Inflammatory macrophage (primary cell): ENCODE measurements around the gene HAPLN2.

ENCODE experiments used
- DNase-seq, 2 donors: peaks; one replicate each; pipeline ENCODE4 v3.0.0-alpha.2; 2020 to 2022

The HAPLN2 gene

GRCh38 chr1:156646738-156647211 is 27.6 kb downstream of the HAPLN2 start:
- DNase-seq, result no peak

DNA sequence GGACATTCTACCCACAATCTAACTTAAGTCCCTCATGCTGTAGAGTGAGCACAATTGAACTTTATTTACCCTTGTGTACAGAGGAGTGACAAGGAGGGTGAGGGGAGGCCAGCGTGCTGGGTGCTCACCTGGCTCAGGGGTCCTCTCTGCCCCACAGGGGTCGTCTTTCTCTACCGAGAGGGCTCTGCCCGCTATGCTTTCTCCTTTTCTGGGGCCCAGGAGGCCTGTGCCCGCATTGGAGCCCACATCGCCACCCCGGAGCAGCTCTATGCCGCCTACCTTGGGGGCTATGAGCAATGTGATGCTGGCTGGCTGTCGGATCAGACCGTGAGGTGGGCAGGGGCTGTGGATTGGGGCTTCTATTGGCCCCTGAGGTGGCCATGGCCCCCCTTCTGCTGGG is 28.1 kb downstream of the HAPLN2 start:
- no peak for DNase-seq

- no peak for DNase-seq
Observed at GRCh38 chr1:156648496-156648895, 29.3 kb downstream of the HAPLN2 start.

GRCh38 chr1:156648951-156649350 is 29.7 kb downstream of the HAPLN2 start:
- no peak for DNase-seq

- DNase-seq, result peak; percentile 52 to 62
Observed at GRCh38 chr1:156652131-156652991, 33.1 kb downstream of the HAPLN2 start.

- no peak for DNase-seq
Observed at GRCh38 chr1:156652992-156653355, 33.8 kb downstream of the HAPLN2 start.

GRCh38 chr1:156654700-156655099 is 35.5 kb downstream of the HAPLN2 start:
- no peak for DNase-seq

- DNase-seq, result peak in 1 of 2 donors; percentile 11
Observed at GRCh38 chr1:156655151-156655903, 36.1 kb downstream of the HAPLN2 start.

DNA sequence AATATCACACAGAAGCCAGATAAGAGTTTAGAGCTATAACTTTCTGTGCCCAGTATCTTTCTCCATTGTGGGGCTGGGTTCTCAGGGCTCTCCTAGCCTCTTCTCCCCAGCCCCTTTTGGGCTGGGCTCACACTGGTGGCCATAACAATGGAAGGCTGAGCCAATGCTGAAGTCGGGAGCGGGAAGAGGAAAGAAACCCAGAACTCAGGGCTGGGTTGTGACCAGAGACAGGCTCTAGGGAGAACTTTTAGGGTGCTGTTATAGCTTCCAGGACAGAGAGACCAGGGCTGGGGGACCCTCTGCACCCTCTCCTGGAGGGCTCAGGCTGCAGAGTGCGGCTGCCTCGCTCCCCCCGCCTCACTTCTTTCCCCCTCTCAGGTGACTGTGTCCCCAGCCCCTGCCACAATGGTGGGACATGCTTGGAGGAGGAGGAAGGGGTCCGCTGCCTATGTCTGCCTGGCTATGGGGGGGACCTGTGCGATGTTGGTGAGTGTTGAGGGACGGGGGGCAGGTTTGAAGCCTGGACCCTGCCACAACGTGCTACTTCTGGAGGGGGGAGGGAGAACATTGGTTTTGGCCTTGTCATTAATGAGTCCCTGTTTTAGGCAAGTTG is 36.8 kb downstream of the HAPLN2 start:
- DNase-seq, result no peak

- peak; percentile 53 to 63 for DNase-seq
Observed at GRCh38 chr1:156656806-156657740, 37.9 kb downstream of the HAPLN2 start.

DNA sequence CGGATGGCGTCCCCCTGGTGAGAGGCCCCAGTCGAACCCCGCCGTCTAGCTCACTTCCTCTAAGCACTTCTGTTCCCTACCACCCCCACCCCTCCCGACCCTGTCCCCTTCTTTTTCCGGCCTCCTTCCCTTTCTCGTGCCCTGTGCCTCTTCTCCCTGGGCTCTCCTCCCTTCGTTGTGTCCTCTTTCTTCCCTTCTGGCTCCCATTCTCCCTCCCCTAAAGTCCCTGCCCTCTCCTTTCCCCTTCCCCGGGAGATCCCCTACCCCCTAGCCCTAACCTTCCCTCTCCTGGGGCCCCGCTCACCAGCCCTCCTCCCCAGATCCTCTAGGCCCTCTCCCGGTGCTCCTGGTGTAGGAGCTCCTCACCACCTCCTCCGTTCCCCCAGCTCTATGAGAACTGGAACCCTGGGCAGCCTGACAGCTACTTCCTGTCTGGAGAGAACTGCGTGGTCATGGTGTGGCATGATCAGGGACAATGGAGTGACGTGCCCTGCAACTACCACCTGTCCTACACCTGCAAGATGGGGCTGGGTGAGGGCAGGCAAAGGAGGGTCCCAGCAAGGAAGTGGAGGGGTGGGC is 38.6 kb downstream of the HAPLN2 start:
- DNase-seq, result peak in 1 of 2 donors; percentile 49

DNA sequence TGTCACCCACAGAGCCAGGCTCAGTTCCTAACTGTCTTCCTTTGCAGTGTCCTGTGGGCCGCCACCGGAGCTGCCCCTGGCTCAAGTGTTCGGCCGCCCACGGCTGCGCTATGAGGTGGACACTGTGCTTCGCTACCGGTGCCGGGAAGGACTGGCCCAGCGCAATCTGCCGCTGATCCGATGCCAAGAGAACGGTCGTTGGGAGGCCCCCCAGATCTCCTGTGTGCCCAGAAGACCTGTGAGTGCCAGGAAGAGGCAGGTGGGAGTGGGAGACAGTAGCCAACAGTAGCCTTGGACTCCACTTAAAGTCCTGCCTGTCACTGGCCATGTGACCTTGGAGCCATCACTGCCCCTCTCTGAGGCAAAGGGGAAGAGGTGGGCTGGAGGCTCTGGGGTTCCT is 39.3 kb downstream of the HAPLN2 start:
- DNase-seq, result peak in 1 of 2 donors; percentile 36

GRCh38 chr1:156658945-156659574 is 39.8 kb downstream of the HAPLN2 start:
- no peak for DNase-seq

GRCh38 chr1:156659661-156659987 is 40.4 kb downstream of the HAPLN2 start:
- DNase-seq, result no peak

- peak; percentile 93 to 95 for DNase-seq
Observed at GRCh38 chr1:156659988-156660751, 41.0 kb downstream of the HAPLN2 start.

GRCh38 chr1:156660752-156661112 is 41.5 kb downstream of the HAPLN2 start:
- no peak for DNase-seq

GRCh38 chr1:156662005-156662799 is 43.0 kb downstream of the HAPLN2 start:
- DNase-seq, result peak; percentile 41 to 65

- no peak for DNase-seq
Observed at GRCh38 chr1:156662800-156663055, 43.5 kb downstream of the HAPLN2 start.

GRCh38 chr1:156663178-156663577 is 44.0 kb downstream of the HAPLN2 start:
- no peak for DNase-seq
